ENCODE measurements around the gene FAM107B.

DNA sequence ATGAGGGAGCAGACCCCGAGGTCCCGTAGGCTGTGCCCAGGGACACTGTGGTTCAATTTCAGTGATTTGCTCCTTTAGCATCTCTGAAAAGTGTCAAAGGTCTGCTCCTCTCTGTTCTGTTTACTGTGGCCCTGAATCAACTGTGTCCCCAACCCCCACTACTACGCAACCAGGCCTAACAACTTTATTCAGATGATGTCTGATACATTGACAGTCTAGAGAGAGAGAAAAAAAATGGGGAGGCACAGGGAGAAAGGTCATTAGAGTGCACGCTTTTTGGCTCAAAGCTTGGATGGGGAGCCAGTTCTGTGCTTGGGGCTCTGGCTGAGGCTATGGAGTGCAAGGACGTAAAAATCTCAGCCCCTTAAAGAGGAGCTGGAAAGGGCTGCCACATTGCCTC lies 77.9 kb downstream of the FAM107B start:
- no peak for TF ChIP-seq EZH2phosphoT487 (IDR thresholded peaks at IDR 0.05; ENCODE audit: insufficient read depth, low read depth)
- no peak for TF ChIP-seq EZH2 (IDR thresholded peaks at IDR 0.05; ENCODE audit: insufficient read depth, poor library complexity, severe bottlenecking)

Data from GM23248 (cell line).